HG02840 (cell line): ENCODE data around the gene ZKSCAN3.
"Not testable (repeated sequence)": the region's sequence is repeated elsewhere in the genome, so short reads cannot be mapped to it uniquely, and the experiment has no call there.

ENCODE experiments used
- ATAC-seq: cut with Tn5 transposase; IDR thresholded peaks from one replicate; pipeline ENCODE4 v1.9.1; 2021; ENCODE audit warnings: mild to moderate bottlenecking, moderate library complexity, moderate number of reproducible peaks; ENCODE audit not compliant: unreplicated experiment, low FRiP score

The ZKSCAN3 gene

GRCh38 chr6:28340310-28341095 is 9.2 kb upstream of the ZKSCAN3 start:
- no peak for ATAC-seq

- ATAC-seq = no peak
These were observed 5.7 kb upstream of the ZKSCAN3 start for GRCh38 chr6:28343898-28344677.

DNA sequence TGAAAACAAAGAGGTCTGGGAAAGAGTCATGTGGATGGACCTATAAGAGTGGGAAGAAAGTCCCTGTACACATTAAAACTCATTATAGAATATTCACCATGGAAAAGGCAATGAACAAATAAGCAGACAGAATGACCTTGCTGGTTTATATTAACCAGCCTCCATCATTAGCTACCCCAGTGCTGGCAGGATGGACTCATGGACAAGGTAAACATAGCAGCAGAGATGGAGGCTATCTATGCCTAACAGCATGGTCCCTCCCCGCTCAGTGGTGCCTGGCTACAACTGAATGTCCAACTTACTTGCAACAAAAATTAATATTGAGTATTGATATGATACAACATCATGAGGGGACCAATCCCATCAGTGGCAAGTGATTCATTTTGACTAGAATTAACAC is 4.5 kb upstream of the ZKSCAN3 start:
- no peak for ATAC-seq

DNA sequence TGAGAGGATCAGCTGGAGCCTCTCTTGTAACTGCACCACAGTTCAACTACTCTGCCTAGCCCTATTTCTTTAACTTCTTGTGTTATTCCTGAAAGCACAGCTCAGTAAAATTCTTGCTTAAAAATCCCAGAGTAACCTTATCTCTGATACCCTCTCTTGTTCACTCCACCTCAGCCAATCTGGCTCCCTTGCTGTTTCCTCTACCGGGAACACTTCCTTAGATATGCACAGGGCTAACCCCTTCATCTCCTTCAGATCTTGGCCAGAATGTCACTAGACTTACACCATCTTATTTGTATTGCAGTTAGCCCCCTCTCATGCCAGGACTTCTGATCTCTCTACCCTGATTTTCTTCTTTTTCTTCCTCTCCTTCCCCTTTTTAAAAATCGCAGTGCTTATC is 2.6 kb upstream of the ZKSCAN3 start:
- ATAC-seq = no peak

DNA sequence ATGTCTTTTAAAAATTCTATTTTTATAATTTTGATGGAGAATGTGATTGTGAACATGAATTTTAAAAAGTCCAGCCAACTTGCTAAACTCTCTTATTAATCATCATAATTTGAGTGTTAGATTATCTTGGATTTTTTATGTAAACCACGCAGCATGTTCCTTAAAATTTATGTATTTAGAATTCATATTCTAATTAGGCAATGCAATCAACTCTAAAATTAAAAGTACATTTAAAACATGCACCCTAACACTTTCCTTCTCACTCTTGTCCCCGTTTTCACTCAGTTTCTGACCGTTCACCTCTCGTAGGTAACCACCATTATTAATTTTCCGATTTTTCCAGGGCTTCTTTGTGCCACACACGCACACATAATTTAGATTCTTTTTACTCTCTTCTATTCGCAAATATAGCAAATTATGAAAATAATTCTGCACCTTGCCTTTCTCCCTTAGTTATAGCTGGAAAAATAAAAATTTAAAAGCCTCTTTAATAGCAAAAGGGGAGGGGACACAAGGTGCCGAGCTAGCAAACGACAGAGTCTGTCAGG is 329 bp upstream of the ZKSCAN3 start:
- no peak for ATAC-seq

GRCh38 chr6:28351087-28351486 is 1.3 kb downstream of the ZKSCAN3 start:
- ATAC-seq = no peak

GRCh38 chr6:28351493-28351925 is 1.8 kb downstream of the ZKSCAN3 start:
- ATAC-seq = no peak

GRCh38 chr6:28353356-28353755 is 3.6 kb downstream of the ZKSCAN3 start:
- ATAC-seq = no peak

GRCh38 chr6:28353981-28354676 is 4.4 kb downstream of the ZKSCAN3 start:
- no peak for ATAC-seq

DNA sequence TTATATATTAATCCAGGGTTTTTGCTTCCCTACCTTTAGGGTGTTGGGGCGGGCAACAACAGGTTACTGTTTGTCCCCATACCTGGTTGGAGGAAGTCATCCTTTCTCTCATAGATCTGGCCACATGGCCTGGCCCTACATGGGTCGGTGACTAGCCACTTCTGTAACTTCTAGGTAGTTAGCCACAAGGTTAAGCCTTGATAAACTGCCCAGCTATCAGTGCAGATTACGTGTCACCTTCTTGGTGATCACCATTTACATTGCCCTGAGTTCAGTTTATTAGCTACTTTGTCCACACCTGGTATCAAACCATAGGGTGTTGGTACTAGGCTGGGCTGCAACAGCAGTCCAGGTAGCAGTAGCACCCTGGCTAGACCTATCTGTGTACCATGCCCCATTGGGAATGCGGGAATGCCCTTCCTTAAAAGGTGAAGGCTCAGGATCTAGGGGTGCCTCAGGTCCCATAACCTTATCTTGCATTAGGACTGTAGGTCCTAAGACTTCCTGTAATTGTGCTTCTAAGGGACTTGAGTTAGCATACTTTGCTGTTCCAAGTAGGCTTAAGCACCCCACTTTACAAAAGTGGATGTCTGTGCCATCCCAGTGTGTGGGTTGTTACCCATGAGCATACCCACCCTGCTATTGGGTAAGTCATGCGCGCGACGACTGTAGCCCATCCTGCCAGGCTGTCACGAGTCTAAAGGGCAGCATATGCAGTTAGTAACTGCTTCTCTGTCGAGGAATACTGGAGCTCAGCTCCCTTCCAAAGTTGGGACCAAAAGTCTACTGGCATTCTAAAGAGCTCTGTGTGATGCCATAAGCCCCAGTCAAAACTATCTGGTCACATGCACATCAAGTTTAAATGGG is 5.2 kb downstream of the ZKSCAN3 start:
- ATAC-seq = no peak

DNA sequence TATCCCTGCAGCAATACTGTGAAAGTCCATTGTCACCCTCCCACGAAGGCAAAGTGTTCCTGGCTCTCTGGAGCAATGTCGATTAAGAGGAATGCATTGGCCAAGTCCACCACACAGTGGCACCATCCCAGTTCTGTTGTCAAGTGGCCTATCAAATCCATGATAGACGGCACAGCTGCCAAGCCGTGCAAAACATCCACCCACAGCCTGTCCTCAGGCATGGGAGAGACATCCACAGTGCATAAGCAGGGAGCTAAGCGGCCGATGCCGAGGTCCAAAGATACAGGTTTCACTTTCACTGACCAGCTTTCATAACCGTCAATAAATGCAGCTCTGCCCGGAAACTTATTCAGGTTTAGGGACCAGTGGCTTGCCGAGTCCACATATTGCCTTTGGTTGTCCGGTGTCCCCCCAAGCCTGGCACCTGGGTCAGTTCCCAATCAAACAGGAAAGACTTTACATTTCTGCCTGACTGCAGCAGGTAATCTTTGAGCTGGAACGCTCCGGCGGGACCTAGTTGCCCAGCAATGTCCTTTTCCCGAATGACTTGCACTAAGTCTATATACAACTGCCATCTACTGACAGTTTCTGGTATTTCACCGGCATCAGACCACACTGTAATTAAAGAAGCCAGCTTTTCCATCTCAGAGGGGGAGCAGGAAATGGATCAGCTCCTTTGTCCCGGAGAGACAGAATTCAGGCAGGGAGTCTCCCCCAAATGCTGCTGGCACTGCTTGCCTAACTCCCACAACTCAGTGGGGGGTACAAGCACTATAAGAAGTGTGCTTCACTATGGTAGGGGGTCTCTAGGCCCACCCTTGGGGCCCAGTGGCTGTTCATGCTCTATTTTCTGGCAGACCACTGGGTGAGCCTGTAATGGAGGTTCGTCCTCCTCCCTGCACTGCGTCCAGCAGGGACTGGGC is 6.3 kb downstream of the ZKSCAN3 start:
- peak; percentile 62 for ATAC-seq

- ATAC-seq = no peak
These were observed 6.9 kb downstream of the ZKSCAN3 start for GRCh38 chr6:28356666-28357020.

DNA sequence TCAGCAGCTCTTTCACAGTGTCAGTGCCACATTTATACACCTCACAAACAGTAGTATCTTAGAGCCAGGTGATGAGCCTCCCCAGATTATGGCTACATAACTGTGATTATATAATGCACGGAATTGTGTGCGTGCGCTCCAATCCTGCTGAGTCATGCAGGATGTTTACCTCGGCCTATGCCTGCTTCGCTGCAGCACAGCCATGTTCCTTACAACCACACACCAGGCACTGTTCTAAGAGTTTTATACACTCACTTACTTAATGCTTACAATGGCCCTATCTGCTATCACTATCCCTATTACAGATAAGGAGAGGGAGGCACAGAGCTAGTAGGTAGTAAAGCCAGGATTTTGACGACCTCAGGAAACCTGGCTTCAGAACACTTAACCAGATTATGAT is 7.3 kb downstream of the ZKSCAN3 start:
- no peak for ATAC-seq

DNA sequence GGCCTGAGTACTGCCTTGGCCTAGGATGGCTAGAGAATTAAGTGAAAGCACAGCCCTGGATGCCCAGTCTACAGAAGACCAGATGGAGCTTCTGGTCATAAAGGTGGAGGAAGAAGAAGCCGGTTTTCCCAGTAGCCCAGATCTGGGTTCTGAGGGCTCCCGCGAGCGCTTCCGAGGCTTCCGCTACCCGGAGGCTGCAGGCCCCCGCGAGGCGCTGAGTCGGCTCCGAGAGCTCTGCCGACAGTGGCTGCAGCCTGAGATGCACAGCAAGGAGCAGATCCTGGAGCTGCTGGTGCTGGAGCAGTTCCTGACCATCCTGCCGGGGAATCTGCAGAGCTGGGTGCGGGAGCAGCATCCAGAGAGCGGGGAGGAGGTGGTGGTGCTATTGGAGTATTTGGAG is 9.8 kb downstream of the ZKSCAN3 start:
- ATAC-seq = not testable (repeated sequence)

- no peak for ATAC-seq
These were observed 11.2 kb downstream of the ZKSCAN3 start for GRCh38 chr6:28360961-28361360.

- not testable (repeated sequence) for ATAC-seq
These were observed 15.8 kb downstream of the ZKSCAN3 start for GRCh38 chr6:28365590-28365989.

DNA sequence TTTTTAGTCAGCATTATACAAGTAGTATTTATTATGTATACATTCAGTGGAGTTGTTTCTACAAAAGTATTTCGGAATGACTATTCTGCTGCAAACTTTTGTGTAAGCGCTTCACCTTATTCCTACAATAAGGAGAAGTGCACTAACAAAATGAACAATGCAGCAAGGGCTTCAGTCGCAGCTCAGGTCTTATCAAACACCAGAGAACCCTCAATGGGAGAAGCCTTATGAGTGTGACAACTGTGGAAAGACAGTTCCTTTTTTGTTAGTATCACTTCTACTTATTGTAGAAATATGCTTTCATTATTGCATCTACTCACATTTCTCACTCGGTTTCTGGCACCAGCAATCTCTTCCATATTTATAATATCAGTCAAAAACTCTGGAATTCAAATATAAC is 18.8 kb downstream of the ZKSCAN3 start:
- ATAC-seq = no peak

DNA sequence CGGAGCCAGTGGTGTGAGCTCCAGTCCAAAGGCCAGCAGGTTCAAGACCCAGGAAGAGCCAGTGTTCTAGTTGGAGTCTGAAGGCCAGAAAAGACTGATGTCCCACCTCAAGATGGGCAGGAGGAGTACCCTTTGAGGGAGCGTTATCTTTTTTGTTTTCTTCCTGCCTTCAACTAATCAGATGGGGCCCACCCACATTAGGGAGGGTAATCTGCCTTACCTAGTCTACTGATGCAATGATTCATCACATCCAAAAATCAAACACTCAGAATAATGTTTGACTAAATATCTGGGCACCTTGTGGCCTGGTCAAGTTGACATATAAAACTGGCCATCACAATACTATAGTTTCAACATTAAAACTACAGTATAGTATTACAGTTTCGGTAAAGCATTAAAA is 19.7 kb downstream of the ZKSCAN3 start:
- no peak for ATAC-seq

DNA sequence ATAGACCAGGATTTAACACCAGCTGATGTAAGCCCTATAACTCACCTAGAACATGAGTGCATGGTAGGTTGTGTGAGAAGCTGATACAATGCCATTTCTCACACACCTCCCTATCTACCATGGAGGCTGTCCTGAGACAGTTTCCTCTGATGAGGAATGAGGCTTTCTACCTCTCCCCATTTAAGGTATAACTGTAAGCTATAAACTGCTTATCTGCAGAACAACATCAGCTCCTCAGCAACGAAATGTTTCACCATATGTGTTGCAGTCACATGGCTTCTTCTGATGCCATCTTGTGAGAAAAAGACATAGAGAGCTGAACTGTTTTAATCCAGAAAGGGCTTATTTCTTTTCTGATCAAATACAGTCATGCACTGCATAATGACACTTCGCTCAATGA is 20.7 kb downstream of the ZKSCAN3 start:
- no peak for ATAC-seq
